VCaP (cell line): Measurements from ENCODE around the gene BCL2.

Experiments used
- H3K27ac ChIP-seq: fragments of 450-650 bp; 2 replicates; pipeline ENCODE4 v1.5.1; 2017
- TF ChIP-seq, protein P1 (sequence below): fragments of 450-650 bp; conservative IDR thresholded peaks from 2 replicates; pipeline ENCODE4 v1.5.1; 2017; ENCODE audit warnings: mild to moderate bottlenecking, moderate library complexity

BCL2 gene

DNA sequence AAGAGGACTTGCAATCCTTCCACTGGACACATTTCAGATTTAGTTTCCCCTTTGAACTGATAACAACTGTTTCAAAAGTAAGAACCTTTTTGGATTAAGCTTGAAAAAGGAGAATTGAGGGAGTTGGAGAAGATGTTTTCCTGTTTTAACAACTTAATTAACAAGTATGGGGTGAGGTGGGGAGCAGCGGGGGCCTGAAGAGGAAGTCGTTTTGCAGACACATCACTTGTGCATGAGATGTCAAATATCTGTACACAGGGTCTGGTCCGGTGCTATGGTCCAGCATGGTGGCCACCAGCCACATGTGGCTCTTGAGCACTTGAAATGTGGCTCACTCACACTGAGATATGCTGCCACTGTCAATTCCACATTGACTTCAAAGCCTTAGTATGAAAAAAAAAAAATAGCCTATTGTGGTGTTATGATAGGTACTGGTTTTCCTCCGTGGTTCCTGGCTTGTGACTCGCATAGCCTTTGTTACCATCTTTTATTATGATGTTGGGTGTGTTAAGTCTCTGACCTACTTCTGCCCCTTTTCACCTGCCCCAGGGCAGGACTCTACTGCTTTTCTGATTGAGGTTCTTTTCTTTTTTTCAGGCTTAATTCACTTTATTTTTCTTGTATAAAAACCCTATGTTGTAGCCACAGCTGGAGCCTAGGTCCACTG is 205.5 kb downstream of the BCL2 start:
- H3K27ac ChIP-seq, result no peak overlapping the region
- TF ChIP-seq, protein P1, sequence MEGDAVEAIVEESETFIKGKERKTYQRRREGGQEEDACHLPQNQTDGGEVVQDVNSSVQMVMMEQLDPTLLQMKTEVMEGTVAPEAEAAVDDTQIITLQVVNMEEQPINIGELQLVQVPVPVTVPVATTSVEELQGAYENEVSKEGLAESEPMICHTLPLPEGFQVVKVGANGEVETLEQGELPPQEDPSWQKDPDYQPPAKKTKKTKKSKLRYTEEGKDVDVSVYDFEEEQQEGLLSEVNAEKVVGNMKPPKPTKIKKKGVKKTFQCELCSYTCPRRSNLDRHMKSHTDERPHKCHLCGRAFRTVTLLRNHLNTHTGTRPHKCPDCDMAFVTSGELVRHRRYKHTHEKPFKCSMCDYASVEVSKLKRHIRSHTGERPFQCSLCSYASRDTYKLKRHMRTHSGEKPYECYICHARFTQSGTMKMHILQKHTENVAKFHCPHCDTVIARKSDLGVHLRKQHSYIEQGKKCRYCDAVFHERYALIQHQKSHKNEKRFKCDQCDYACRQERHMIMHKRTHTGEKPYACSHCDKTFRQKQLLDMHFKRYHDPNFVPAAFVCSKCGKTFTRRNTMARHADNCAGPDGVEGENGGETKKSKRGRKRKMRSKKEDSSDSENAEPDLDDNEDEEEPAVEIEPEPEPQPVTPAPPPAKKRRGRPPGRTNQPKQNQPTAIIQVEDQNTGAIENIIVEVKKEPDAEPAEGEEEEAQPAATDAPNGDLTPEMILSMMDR, result no peak

DNA sequence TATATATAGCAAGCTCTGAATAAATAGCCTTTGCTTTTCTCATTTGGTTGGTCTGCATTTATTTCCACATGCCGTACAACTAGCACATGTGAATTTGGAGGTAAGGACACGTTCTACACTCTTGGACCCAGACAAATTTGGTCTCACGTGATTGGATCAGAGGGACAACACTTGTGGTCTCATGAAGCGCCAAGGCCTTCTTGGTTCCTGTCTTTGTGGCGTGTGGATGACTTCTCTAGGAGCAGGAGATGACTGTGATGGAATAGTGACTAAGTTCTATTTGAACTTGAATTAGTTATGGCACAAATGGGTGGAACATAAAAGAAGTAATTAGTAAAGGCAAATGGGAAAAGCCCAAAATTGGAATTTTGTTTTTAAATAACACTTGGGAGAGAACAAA is 206.9 kb downstream of the BCL2 start:
- TF ChIP-seq, protein P1, result no peak
- H3K27ac ChIP-seq, result no peak overlapping the region

DNA sequence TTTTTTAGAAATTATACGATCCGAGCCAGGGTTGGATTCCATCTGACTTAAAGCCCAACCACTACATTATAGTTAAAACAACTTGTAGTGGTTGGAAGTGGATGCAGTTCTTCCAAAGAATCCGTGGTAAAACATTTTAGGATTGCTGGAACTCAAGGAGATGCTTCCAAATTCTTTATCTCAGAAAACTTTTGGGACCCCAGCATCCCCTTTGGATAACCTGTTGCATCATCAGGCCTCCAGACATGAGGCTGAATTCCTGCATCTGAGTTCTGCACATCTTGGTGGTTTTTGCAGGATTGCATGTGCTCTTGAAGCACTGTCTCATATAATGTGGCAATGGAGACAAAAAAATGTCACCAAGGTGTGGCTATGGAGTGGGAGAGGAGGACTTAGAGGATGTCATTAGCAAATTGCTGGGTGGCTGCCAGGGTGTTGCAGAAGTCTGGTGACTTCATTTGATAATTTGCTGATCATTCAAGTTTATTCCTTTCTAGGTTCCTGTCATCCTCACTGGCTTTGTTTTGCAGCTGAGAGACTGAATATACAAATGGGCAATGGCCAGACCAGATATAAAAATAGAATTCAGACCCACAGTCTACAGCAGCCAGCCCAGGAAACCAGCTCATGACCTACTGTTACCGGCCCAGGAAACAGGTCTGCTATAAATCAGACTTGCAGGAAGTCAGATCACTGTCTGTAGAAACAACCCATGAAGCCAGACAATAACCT is 207.7 kb downstream of the BCL2 start:
- TF ChIP-seq, protein P1, result no peak
- H3K27ac ChIP-seq, result no peak overlapping the region

DNA sequence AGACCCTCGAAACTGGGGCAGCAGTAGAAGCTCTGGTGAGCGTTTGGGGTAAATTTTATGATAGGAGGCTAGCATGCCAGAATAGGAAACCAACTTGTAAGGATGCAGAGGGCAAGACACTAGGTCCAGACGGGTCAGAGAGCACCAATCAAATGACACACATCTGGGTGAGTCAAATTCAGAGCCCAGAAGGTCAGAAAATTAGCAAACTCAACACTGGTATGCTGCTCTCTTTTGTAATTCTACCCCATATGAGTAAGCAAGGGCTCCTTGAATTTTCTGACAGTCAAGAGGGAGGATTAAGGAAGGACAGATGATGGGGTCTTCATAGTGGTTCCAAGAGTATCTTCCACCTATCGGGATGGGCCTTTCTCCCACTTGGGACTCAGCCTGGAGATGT is 209.8 kb downstream of the BCL2 start:
- no peak overlapping the region for H3K27ac ChIP-seq
- TF ChIP-seq, protein P1, result no peak

DNA sequence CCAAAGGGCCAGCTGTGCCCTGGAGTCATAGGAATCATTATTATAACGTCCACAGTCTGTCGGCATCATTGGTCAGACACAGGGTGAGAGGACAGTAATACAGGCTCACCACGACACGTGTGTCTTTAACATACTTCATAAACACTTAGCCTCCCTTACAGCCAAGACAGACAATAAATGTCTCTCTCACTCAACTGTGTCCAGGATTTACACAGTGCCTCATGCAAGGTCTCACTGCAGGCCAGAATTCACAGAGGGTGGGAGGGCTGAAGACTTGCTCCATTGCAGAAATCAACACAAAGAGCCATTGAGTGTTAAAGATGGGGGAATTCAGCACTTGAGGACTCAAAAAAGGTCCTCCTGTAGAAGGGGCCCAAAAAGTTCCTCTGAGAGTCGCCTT is 210.5 kb downstream of the BCL2 start:
- TF ChIP-seq, protein P1, result no peak
- no peak overlapping the region for H3K27ac ChIP-seq

DNA sequence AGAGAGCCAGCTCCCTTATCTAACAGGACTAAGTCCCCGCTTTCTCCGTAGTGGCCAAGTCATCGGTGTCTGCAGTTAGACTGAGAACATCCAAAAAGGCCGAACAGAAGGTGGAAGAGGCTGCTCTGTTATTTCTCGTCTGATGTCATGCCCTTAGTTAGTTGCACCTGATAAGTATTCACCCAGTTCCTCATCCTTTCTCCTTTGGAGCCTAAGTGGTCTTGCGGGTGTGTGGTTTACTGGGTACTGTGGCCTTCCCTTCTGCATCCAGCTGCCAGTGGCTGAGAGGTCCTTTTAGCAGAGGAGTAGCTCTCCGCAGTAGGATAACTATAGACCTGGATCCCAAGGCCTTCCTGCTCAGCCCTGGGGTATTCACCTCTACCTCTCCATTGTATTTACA is 211.6 kb downstream of the BCL2 start:
- TF ChIP-seq, protein P1, result no peak

DNA sequence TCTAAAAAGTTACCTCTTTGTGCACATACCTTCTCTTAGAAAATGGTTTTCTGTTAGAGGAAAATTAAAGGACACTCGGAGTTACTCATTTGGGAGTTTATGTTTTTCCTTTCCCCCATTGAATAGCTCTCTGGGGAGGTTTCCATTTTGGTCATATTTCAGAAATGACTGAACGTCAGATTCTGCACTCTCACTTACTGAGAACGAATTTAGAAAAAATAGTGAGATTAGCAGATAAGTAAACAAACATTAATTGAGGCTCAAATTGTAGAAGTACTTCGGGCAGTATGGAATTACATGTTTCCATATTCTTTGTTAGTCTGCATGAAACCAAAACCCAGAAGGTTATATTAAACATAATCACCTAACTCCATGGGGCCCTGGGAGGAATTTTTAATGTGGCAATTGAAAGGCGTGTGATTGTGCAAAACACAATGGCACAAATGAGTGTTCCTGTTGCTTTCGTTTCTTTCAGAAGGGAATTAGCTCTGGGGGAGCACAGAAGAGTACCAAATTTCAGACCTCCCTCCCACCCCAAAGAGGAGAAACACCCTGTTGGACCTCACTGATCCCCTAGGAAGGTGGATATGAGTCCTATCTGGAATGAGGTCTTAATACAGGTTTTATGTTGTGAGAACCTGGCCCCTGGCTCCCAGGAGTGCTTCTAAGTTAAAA is 212.3 kb downstream of the BCL2 start:
- no peak overlapping the region for H3K27ac ChIP-seq
- TF ChIP-seq, protein P1, result no peak

More for the DNA sequence above, 211.6 kb downstream of the BCL2 start:
- no peak overlapping the region for H3K27ac ChIP-seq
